ENCODE results near the gene MYCL.

Gene MYCL

GRCh38 chr1:39910263-39910662, 8.5 kb upstream of the MYCL start:
- TF ChIP-seq, protein P1, sequence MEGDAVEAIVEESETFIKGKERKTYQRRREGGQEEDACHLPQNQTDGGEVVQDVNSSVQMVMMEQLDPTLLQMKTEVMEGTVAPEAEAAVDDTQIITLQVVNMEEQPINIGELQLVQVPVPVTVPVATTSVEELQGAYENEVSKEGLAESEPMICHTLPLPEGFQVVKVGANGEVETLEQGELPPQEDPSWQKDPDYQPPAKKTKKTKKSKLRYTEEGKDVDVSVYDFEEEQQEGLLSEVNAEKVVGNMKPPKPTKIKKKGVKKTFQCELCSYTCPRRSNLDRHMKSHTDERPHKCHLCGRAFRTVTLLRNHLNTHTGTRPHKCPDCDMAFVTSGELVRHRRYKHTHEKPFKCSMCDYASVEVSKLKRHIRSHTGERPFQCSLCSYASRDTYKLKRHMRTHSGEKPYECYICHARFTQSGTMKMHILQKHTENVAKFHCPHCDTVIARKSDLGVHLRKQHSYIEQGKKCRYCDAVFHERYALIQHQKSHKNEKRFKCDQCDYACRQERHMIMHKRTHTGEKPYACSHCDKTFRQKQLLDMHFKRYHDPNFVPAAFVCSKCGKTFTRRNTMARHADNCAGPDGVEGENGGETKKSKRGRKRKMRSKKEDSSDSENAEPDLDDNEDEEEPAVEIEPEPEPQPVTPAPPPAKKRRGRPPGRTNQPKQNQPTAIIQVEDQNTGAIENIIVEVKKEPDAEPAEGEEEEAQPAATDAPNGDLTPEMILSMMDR (IDR thresholded peaks at IDR 0.05; ENCODE audit: insufficient read depth, low read length, missing control alignments) = no peak
- H3K4me3 ChIP-seq (ENCODE audit: low read depth, low read length) = no peak overlapping the region
- no peak for DNase-seq (ENCODE audit: low read depth, low spot score)
- ChIA-PET CTCF (interaction anchor here (1.0 to 18.9 kb wide), 8 partner anchors 8 to 304 kb away, joined by 3 to 168 read pairs (median 4); partner anchors contain the start of gene MYCL), POLR2A (no interaction called here)

DNA sequence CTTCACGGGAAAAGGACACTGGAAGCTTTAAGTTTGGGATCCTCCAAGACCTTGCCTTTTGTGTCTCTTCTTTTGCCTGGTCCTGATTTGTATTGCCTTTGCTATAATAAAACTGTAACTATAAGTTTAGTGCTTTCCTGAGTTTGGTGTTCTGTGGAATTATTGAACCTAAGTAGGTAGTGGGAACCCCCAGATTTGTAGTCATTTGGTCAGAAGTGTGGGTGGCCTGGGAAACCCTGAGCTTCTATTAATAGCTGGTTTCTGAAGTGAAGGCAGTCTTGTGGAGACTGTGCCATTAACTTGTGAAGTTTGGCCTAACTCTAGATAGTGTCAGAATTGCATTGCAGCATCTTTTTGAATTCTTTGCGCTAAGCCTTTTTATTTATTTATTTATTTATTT, 6.8 kb upstream of the MYCL start:
- CTCF ChIA-PET = interaction anchor here (0.9 to 18.9 kb wide), 7 partner anchors 7 to 94 kb away, joined by 3 to 168 read pairs (median 3); partner anchors contain the start of gene MYCL
- H3K4me3 ChIP-seq (ENCODE audit: low read depth, low read length) = no peak overlapping the region
- TF ChIP-seq, protein P1 (IDR thresholded peaks at IDR 0.05; ENCODE audit: insufficient read depth, low read length, missing control alignments) = no peak
- POLR2A ChIA-PET = no interaction called here
- DNase-seq (ENCODE audit: low read depth, low spot score) = no peak

DNA sequence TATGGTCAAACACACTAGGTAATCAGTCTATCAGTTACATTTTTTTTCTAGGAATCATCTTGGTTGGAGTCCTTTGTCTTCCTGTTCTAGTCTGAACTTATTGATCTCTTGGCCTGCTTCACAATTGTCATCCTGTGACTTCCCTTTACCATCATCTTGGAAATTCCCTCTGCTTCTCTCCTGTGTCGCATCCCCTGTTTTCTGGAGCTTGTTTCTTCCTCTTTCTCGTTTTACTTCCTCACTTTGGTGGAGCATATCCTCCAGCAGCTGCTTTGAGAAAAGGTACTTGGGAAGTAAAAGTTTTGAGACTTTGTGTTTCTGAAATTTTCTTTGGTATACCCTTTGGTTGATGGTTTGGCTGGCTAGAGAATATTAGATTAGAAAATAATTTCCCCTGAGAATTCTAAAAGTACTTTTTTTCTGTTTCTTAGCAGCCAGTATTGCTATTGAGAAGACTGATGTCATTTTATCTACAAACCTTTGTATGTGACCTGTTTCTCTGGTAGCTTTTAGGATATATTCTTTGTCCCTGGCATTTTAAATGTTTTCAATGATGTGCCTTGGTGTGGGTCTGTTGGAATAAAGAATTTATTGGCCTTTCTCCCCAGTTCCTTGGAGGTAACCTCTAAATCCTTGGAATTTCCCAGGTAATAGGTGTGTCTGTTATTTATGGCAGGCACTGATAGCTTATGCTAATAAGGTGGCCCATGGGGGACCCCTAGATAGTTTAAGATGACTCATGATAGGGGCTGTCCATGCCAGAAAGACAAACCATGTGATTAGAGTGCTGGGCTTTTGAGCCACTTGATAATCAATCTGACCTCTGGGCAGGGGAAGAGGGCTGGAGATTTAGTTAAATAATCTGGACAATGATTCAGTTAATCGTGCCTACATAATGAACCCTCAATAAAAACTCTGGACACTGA, 6.1 kb upstream of the MYCL start:
- TF ChIP-seq, protein P1 (IDR thresholded peaks at IDR 0.05; ENCODE audit: insufficient read depth, low read length, missing control alignments) = no peak
- no peak for DNase-seq (ENCODE audit: low read depth, low spot score)
- POLR2A ChIA-PET = no interaction called here
- CTCF ChIA-PET = interaction anchor here (0.9 to 18.9 kb wide), 6 partner anchors 14 to 124 kb away, joined by 3 to 168 read pairs (median 4); no protein-coding TSS in a partner anchor
- no peak overlapping the region for H3K4me3 ChIP-seq (ENCODE audit: low read depth, low read length)

DNA sequence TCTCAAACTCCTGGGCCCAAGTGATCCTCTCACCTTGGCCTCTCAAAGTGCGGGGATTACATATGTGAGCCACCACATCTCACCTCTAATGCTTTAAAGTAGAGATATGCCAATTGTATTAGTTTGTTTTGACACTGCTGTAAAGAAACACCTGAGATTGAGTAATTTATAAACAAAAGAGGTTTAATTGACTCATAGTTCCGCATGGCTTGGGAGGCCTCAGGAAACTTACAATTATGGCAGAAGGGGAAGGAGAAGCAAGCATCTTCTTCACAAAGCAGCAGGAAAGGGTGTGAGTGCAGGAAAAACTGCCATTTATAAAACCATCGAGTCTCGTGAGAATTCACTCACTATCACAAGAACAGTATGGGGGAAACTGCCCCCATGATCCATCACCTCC, 3.5 kb upstream of the MYCL start:
- TF ChIP-seq, protein P1 (IDR thresholded peaks at IDR 0.05; ENCODE audit: insufficient read depth, low read length, missing control alignments) = no peak
- CTCF ChIA-PET = interaction anchor here (18.9 kb wide), 1 partner anchor 17 kb away, joined by 168 read pairs; no protein-coding TSS in a partner anchor
- DNase-seq (ENCODE audit: low read depth, low spot score) = no peak
- no peak overlapping the region for H3K4me3 ChIP-seq (ENCODE audit: low read depth, low read length)
- POLR2A ChIA-PET = no interaction called here

DNA sequence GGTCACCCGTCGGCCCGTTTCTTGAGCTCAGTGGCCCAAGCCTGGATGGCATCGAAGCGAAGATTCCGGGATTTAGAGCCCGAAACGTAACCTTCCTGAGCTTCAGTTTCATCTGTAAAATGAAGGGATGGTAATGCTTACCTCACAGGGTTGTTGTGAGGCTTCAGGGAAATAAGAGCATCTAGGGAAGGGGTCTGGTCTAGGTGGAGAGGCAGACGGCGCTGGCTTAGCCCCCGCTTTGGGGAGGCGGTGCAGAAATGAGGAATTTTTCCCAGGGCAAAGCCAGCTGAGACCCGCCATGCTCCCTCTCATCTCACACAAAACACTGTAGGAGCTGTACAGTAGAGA, 717 bp upstream of the MYCL start:
- DNase-seq (ENCODE audit: low read depth, low spot score) = no peak
- TF ChIP-seq, protein P1 (IDR thresholded peaks at IDR 0.05; ENCODE audit: insufficient read depth, low read length, missing control alignments) = no peak
- POLR2A ChIA-PET = interaction anchor here (0.6 to 0.9 kb wide), 2 partner anchors 32 to 56 kb away, joined by 3 to 4 read pairs; no protein-coding TSS in a partner anchor
- H3K4me3 ChIP-seq (ENCODE audit: low read depth, low read length) = peak overlapping the region; percentile 63
- CTCF ChIA-PET = interaction anchor here (0.6 to 18.9 kb wide), 38 partner anchors 8 to 296 kb away, joined by 3 to 191 read pairs (median 5); partner anchors contain the start of gene CAP1

DNA sequence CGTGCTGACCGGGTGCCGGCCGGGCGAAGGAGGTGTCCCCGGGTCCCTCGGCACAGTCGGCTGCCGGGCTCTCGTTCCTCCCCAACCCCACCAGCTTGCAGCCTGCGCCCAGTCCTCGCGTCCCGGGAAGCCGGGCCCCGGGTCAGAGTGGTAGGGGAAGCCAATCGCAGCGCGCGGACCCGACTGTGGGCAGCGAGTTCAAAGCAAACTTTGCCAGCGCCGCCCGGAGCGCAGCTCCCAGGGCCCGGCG, 328 bp downstream of the MYCL start:
- peak overlapping the region; percentile 63 for H3K4me3 ChIP-seq (ENCODE audit: low read depth, low read length)
- TF ChIP-seq, protein P1 (IDR thresholded peaks at IDR 0.05; ENCODE audit: insufficient read depth, low read length, missing control alignments) = no peak
- ChIA-PET POLR2A (interaction anchor here (1.2 kb wide), 1 partner anchor 55 kb away, joined by 4 read pairs; no protein-coding TSS in a partner anchor), CTCF (interaction anchor here (1.2 to 18.9 kb wide), 18 partner anchors 9 to 144 kb away, joined by 3 to 191 read pairs (median 8); no protein-coding TSS in a partner anchor)
- no peak for DNase-seq (ENCODE audit: low read depth, low spot score)
